Stimulated activated CD8-positive, alpha-beta memory T cell treated with anti-CD3 and anti-CD28 coated beads, Interleukin-2, amount 100 ng/mL, for 1 hour (primary cell): ENCODE results near the gene ARVCF.

ENCODE experiments used
- DNase-seq, 2 donors: peaks; one replicate each; pipeline ENCODE4 v3.0.0-alpha.2; 2020; ENCODE audit warnings: low read depth in 2 of 2

Gene ARVCF

DNA sequence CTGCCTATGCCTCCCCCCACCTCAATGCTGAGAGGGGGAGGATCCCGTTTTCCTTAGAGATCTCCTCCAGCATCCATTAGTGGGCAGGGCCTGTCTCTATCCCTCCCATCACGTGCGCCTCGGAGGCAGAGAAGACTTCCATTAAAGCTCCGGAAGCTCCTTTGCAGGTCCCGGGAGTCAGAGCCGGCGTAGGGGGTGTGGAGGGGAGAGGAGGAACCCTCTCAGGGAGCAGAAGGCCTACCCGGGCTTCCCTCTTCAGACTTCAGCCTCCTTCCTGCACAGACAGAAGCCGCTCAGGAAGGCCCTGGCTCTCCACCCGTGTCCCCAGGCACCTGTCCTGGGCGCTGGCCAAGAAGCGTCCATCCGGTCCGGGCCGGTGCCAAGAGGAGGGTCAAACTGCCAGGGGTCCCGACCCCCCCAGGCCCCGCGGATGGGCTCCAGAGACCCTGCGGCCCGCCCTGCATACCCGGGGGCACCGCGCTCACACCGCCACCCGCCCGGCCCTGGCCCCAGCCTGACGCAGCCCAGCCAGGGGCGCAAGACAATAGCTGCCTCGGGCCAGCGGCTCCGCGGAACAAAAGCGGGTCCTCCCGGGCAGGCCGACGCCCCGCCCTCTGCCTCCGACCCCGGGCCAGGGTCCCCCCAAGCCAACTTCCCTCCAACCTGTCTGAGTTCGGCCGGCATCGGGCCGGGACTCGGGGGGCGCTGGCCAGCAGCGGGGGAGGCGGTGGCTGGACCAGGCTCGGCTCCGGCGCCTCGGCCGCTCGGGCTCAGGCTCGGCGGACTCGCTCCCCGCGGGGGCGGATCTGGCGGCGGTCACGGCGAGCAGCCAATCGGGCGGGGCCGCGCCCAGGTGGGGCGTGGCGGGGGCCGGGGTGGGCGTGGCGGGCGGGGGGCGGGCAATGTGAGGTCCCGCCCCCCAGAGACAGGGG, 29.9 kb downstream of the ARVCF start:
- DNase-seq = peak; percentile 14 to 43

DNA sequence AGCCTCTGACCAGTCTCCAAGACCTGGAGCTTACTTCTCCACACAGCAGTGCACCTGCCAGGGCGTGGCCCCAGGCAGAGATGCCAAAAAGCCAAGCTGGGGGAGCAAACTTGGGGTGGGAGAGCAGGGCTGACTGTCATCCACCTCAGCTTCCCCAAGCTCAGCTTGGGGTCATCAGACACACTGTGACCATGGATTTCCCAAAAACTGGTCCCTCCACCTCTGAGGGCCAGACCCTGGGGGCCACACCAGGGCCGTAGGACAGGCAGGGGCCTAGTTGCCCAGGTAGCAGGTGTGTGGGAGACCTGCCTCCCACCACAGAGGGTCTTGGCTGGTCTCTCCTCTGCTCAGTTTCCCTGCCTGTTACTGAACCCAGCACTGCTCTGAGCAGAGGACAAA, 30.6 kb downstream of the ARVCF start:
- DNase-seq = no peak

DNA sequence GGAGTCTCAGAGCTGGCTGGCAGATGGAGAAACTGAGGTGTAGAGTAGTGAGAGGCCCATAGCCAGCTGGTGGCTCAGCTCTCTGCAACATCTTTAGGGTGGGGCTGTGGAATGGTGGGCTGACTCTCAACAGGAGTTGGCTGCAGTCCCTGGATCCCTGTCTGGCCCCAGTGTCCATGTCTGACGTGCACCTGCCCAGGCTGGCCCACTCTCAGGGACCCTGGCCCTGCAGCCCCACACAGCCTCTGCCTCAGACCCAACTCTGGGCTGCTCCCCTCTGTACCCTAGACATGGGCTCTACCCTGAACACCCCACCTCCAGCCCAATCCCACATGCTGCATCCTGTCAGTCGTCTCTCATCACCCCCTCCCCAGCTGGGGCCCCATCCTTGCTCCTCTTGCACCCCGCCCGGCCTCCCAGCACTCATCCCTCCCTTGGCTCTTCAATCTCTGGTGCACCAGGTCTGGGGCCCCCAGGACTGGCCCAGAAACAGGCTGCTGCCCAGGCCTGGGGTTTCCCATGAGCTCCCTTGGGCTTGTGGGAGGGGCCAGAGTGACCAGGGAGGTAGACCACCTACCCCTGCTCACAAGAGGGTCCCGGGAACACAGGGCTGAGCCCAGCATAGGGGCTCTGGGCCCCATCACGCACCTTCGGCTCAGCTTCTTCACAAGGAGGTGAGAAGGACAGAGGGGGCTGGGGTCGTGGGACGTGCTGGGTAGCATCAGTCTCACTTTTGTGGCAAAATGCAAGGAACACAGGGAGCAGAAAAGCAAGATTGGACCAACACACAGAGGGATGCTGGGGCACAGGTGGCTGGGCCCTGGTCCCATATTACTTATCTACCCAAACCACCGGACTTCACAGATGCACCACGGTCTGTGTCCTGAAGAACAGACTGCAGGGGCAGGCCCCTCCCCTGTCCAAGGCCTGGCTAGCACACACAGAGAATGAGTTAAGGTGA, 31.5 kb downstream of the ARVCF start:
- DNase-seq = no peak

DNA sequence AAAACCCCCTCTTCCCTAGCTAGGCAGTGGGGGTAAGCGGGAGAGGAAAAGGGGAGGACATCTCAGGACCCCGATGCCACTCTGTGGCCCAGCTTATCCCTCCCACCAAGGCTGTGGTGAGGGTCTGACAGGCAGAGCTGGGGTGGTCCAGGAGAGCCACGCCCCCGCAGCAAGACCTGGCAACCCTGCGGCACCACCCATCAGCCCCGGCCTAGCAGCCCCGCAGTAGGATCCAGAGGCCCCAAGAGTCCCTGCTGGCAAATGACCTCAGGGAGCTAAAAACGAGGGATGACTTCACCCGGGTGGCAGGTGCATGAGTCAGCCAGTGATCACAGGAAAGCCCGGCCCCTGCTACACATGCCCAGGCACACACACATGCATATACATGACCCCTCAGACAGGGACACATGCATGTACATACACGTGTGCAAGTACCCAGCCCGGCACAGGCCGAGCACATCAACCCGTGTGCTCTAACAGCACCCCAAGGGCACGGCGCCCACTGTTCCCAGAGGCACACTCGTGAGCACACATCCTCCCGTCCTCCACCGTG, 32.3 kb downstream of the ARVCF start:
- DNase-seq = no peak

DNA sequence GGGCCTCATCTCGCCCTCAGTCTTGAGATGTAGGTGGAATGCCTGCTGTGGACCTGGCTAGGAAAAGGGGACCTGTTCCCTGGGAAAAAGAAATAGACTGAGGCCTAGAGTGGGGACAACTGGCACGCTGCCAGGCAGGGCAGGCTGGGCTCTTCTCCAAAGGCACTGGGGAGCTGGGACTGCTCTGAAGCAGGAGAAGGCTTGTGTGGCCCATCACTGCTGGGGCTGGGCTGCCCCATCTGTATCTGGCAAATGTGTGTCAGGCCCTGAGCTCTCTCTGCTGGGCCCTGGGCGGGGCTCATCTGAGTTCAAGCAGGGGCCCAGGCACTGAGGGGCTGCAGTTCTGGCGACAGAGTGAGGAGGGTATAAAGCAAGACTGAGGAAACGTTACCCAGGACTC, 32.9 kb downstream of the ARVCF start:
- DNase-seq = no peak

DNA sequence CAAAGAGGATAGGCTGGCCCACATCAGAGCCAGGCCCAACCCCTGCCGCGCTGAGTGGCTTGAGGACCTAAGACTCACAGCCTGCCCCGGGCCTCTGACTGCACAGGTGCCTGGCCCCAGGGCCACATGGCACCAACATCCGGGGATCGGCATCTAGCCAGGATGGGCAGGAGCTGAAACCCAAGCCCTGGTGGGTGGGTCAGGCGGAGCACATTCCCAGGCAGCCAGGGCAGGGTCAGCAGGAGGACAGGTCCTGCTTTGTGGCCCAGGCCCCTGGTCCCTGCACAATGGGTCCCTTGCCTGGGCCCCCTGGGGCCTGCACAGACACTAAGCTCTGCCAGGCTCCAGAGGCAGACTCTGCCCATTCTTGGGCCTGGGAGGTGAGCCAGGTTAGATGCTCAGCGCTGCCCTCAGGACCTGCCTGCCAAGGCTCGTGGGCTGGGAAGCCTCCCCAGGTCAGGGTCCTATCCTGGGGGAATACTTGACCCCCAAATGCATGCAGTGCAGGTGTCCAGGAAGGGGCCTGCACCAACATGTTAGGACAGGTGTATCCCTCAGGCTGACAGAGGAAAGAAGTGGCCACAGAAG, 33.5 kb downstream of the ARVCF start:
- DNase-seq = no peak

DNA sequence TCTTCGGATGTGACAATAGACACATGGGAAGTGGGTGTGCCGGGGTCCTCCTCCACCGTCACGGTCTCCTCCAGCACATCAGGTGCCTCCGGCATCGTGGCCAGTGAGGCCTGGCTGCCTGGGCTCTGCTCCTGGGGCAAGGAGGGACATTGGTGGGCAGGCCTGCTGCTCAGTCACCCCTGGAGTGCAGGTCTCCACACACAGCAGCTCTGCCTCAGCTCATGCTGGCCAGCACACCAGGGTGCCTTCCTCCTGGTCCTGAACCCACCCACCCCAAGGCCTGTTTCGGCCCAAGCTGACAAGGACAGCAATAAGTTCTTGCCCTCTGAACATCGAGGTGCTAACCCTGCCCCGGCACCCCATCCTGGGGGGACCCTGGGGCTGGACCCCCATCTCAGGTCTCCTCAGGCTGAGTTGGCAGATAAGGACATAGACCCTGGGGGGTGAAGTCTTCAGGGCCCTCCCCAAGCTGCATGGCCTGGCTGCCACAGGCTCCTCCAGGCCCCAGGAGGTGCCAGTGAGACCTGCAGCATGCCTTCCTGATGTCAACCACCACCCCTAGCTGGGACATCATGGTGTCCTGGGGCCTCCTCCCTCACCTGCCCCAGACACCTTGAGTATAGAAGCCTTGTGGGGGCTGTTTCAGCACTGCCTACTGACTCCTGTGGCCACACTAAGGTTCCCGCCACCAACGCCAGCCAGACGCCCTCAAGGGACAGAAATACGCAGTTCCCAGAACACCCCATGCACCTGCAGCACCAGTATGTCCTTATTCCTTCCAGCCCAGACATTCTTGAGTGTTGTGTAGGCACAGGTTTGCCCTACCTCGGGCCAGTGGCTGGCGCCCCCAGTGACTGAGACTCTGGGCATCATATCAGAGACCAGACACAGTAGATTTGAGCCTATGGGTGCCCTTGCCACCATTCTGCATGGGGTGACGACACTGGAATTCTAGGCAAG, 34.4 kb downstream of the ARVCF start:
- no peak for DNase-seq

DNA sequence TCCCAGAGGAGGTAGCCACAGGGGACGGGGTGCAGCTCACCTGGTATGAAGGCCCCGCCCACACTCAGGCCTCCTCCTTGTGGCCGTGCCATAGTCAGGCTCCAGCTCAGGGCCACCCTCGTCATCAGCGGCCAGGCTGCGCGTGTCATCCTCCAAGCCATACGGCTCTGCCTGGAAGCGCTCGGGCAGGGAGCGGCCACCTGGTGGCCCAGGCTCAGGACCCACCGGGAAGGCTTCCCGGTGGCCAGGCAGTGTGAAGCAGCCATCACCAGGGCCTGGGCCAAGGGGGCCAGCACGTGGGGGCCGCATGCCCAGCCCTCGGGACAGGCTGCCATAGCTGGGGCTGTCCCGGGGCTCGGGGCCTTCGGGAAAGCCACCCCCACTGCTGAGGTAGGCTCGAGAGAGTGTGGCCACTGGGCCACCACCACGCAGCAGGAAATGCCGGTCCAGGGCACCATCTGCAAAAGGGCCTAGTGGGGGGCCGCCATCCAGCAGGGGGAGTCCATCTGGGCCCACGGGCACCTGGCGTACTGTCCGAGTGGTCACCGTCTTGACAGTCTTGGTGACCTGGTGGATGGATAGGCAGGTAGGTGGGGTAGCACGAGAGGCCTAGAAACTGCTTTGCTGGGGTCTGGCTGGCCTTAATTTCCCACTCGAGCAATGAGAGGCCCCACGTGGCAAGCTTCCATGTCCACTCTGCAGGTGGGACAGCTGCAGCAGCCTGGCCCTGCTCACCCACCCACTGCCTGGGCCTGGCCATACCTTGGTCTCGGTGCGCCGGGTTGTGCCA, 35.3 kb downstream of the ARVCF start:
- DNase-seq = no peak

DNA sequence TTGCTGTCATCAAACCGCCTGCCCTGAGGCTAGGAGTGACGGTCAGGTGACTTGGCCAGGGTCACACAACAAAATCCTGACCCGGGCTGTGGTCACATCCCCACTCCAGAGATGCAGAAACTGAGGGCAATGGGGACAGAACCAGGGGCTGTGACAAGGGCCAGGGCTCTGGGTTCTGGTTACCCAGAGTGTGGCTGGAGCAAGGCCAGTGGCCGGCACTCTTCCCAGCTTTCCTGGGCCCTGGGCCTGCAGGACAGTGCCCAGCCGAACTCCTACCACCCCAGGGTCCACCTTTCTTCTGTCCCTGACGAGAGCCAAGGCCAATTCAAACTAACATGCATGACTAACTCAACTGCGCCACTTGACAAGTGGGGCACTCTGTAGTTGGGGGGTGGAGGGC, 35.9 kb downstream of the ARVCF start:
- no peak for DNase-seq

DNA sequence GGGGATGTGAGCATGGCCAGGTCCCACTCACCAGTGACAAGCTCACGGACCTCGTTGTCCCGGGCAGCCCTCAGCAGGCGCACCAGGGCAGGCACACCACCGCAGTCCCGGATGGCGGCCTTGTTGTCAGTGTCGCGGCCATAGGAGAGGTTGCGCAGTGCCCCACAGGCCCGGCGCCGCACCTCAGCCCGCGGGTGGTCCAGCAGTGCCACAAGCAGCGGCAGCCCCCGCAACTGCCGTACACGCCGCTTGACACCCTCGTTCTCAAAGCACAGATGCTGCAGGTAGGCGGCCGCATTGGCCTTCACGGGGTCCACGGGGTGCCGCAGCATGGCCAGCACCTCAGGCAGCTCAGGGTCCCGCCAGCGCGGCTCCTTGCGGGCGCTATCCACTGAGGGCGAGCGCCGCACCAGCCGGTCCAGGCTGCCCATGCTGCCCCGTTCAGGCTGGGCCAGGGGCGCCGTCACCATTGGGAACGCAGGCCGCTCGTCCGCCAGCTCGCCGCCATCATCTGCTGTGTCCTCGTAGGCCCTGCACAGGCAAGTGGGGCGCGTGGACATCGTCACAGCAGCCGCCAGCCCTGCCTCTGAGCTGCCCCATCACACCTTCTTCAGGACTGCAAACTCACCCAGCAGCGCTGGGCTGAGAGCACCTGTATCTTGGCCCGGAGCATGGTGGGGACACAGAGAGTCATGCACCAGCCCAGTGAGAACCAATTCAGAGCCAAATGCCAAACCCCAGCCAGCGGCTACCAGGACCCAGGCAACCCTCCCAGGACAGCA, 36.7 kb downstream of the ARVCF start:
- DNase-seq = no peak

DNA sequence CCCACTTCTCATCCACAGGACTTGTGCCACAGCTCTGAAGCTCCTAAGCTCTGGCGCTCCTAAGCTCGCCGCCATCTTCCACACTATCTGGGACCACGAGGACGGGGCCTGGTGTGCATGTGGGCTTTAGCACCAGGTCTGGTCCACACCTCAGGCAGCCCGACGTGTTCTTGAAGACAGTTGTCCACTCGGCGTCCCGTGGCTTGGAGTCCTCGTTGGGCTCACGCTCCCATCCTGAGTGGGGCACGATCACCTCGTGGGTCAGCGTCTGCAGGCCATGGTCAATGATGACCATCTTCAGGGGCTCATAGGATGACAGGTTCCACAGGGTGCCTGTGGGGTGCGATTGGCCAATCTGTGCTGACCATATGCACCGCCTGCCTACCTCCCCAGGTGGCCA, 37.9 kb downstream of the ARVCF start:
- DNase-seq = no peak

DNA sequence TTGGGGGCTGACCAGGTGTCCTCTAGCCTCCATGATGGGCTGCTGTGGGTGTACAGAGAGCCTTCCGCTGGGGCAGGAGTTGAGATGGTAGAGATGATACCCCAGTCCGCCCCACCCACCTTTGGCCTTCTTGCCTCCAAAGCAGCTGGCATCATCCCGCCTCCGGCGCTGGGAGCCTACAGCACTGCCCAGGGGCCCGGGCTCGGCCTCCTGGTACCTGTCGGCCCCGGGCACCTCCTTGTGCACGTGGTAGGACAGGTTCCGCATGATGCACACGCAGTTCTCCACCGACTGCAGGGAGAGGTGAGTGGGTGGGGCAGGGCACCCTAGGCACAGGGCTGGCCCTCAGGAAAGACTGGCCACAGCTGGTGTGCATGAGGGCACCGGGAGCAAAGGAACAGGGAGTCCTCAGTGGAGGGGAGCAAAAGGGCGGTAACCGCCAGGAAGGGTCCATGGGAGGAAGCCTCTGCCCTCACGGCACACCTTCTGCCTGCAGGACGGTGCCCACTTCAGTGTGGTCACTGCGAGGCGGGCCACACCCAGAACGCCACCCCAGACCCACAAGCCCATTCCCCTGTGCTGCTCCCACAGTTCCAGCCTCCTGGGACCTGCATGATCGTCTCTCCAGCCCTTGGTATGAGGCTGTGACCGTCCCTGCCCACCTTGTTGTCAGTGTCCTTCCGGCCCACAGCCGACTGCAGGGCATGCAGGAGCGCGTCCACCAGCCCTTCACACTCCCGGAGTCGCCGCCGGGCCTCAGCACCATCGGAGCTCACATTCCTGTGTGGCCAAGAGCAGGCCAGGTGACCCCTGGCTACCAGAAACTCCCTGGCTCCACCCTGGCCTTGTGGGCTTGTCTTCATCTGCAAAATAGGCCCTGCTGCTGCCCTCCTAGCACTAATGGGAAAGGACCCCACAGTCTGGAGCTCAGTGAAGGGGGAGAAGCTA, 39.1 kb downstream of the ARVCF start:
- DNase-seq = no peak

DNA sequence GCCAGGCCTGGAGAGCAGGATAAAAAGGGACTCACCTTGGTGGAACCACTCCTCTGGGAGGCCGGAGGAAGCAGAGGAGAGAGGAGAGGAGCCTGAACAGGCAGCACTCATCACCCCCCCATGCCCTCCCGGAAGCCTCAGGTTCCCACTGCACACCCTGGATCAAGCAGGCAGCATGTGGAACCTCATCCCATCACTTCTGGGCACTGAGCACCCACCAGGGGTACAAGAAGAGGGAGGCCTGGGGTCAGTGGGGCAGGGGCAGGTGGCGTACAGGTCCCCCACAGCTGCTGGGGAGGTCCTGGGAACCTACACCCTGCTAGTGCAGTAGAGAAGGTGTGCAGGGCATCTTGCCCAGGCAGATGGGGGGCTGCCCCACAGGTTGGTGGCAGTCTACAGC, 40.0 kb downstream of the ARVCF start:
- DNase-seq = no peak

DNA sequence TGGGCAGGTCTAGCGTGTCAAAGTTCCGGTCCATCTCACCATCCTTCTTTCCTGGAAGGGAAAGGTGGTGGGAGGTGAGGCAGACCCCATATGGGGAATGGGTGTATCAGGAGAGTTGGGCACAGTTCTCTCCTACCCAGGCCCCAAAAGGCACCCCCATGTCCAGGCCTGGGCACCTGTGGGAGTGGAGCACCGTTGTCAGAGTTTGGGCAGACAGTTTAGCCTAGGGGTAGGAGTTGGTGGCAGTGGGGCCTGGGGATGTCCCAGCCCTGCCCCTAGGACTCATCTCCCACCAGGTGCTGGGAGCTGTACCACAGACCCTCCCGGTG, 41.0 kb downstream of the ARVCF start:
- no peak for DNase-seq

DNA sequence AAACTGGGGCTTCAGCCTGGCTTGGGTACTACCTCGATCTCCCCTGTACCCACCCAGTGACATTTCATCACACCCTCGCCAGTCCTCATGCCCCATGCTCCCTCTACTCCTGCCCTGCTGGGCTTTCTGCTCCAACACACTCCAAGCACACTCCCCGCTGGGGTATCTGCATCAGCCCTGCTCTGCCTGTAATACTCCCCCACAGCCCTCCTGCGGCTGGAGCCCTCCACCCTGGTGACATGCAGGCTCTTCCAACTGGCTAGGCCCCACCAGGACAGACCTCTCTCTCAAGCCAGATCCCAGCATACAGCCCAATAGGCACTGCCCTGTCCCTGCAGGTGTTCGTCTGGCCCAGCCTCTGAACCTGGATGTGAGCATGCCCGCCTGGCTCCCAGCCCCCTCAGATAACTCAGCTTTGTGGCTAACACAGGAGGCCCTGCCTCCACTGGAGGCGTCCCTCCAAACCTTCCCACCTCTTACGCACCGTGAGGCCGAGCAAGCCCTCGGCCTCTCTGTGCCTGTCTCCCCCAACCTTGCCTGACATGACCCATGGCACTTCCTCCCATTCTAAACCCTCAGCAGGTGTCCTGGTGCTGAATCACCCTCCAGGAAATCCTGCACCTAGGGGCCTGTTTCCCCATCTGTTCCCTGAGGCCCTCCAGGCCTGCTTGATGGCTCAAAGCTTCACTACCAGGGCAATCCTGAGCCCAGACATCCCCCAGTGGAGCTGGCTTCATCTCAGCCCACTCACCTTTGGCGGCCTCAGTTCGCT, 41.5 kb downstream of the ARVCF start:
- no peak for DNase-seq

DNA sequence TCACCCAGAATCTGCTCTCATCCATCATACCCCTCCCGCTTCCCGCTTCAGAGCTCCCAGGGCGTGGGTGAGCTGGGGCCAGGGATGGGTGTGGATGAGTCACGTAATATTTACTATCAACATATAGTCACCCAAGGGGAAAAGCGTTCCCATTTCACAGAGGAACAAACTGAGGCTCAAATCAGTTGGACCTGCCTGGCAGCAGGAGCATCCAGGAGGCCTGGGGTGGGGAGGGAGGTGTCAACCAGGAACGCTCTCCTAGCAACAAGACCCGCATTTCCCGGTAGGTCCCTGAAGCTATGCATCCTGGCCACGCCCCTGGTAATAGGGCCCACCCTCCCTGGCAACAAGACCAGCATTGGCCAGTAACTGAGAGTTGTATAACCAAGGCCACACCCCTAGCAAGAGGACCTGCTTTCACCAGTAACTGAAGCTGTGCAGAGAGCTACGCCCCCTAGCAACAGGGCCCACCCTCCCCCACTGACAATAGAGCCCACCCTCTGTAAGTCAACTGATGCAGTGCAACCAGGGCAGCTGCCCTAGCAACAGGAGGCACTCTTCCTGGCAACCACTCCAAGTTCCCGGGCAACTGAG, 42.3 kb downstream of the ARVCF start:
- no peak for DNase-seq
